Occipital lobe (tissue), 2 donors: Measurements from ENCODE around the gene LTBP1. TPM values are rescaled to one million over a fixed set of nuclear protein-coding genes. Genes with fewer than 3 reads are reported as not detected.
"Not testable (repeated sequence)": the region's sequence is repeated elsewhere in the genome, so short reads cannot be mapped to it uniquely, and the experiment has no call there.

ENCODE experiments used
- DNase-seq: peaks from one replicate; lab custom pipeline; 2025; lab: John Stamatoyannopoulos, UW
- total RNA-seq: library from RNA; depleted of rRNA; stranded (reverse); fragments of >200 nt; gene quantifications from one replicate; pipeline ENCODE4 v1.2.3, GENCODE V29; 2014

LTBP1 gene
- total RNA-seq, 1 donor from 2014 or later, result 25.6 TPM

DNA sequence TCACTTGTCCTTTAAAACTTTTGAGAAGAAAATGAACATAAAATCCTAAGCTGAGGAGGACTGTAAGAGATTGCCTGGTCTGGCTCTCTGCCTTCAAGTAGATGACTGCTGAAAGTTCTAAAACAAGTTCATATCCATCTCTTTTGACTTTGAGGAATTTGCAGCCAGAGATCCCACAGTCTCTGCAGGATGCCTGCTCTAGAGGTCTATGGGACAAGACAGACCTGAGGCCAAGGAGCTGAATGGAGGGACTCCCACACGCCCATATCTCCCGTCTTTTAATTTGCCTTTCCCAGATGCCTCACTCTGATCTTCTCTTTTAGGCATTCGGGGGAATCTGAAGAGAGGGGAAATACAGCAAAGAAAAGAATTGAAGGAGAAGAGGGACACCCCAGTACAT, 273.8 kb downstream of the LTBP1 start:
- no peak for DNase-seq

DNA sequence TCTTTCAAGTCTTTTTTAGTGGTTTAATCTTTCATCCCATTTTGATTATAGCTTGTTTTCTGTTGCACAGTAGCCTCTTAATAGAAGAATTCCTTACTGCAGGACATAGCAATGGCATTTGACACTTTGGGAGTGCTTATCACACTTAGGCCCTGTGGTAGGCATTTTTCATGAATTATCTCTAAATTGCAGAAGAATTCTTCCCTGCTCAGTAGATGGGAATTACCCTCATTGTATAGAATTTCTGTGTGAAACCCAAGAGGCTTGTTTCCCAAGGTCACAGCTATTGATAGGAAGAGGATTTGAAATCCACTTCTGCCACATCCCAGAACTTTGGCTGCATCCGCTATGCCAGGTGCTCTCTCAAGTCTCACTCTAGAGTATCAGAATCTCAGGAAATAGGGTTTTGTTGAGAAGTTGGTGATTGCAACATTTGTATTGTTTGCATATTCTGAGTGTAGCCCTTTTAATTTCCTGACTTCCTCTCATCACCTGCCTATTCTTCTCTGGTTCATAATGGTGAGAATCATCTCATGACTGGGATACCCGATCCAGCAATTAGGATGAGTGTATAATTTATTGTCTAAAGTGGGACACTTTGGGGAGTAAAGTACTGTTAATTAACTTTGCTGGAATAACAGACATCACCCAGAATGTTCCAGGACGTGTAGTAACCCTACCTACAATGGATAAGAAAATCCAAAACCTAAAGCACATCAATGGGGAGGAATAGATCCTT, 274.5 kb downstream of the LTBP1 start:
- no peak for DNase-seq

DNA sequence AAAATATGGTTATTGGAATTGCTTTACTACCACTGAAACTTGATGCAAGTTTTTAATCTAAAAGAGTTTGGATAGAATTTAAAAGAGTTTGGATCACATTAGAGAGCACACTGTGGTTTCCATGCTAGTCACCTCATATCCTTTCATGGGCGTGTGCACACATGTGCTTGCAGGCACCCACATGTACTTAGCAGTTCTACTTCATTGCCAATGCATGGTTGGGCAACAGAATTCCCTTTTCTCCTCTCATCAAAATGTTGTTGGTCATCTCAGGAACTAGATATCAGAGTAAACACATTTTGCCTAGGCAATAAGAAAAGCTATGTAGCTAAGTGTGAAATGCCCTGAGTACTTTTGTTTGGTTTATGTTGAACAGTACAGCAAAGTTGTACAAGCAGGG, 275.6 kb downstream of the LTBP1 start:
- DNase-seq, result no peak

DNA sequence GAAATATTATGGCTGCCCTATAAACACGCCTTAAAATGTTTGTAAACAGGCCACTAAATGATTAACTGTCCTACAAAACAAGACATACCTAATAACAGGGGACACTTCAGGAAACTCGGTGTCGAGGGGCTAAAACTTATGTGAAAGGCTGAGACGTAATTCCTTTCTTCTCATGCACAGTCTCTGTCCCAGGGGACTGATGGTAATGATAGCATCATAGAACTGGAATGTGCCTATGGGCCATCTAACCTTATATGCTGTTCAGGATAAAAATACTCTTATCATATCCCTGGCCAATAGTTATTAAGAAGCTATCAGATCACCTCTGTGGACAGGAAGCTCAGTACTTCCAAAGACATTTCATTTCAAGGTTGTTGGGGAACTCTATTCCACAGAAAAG, 277.1 kb downstream of the LTBP1 start:
- no peak for DNase-seq

DNA sequence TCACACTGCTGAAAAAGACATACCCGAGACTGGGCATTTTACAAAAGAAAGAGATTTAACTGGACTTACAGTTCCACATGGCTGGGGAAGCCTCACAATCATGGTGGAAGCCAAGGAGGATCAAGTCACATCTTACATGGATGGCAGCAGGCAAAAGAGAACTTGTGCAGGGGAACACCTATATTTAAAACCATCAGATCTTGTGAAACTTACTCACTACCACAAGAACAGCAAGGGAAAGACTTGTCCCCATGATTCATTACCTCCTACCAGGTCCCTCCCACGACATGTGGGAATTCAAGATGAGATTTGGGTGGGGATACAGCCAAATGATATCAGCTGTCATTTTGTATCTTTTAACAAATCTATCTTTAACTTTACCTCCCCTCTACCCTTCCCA, 278.6 kb downstream of the LTBP1 start:
- no peak for DNase-seq

DNA sequence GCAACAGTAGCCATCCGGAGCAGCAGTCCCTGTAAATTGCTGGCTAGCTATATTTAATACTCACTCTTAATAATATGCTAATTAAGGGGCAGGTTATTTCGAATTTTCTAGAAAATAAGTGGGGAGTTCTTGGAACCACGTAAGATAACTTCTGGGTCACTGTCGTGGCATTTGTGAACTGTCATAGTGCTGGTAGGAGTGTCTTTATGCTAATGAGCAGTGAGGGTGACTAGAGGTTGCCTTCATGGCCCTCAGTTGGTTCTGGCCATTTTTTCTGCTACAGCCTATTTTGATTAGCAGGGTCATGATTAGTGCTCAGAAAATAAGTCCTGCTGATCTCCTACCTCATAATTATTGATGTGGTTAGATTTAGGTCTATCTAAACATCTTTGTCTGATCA, 279.8 kb downstream of the LTBP1 start:
- DNase-seq, result no peak

DNA sequence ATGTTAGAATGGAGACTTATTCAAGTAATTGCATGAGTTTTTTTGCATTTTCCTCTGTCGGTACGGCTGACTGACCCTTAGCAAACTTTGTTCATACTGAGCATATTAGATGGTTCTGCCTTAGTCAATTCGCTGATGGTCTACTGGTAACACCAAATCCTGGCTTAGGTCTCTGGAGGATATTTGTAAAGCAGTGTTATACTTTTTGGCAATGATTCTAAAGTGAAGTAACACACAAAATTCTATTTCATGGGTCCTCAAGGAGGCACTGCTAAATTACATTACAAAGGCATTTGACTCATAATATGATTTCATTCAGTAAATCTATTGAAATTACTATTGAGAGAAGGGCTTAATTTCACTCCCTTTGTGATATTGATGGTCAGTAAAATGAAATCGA, 282.9 kb downstream of the LTBP1 start:
- no peak for DNase-seq

DNA sequence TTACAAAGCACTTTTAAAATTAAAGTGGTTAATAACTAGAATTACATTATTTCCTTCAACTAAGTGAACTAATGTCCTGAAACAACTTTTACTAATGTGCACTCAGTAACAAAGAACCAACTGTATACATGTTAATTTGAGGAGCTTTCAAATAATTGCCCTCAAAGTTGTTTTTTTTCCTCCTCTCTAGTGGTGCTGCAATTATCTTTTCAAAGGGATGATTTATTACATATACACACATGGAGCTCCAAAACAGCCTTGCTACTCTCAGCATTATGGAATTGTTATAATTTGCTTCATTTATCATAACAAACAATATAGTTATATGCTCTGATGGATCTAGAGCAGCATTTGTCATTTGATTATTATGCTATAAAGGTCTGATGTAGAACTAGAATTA, 283.4 kb downstream of the LTBP1 start:
- no peak for DNase-seq

DNA sequence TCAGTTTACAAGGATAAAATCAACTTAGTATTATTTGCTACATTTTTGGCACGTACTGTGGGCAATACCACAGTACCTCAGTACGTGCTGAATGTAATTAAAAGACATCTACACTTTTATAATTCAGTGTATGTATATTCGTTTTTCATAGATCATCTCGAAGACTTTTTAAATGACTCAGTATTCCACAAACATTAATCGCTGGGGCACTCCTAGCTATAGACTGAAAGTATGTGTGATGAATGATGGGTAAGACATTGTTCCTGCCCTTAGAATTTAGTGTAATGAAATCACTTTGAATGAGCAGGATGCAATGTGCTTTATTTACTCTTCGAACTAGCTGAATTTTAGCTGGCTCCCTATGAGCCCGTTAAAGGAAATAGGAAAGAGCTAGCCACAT, 284.1 kb downstream of the LTBP1 start:
- DNase-seq, result no peak

DNA sequence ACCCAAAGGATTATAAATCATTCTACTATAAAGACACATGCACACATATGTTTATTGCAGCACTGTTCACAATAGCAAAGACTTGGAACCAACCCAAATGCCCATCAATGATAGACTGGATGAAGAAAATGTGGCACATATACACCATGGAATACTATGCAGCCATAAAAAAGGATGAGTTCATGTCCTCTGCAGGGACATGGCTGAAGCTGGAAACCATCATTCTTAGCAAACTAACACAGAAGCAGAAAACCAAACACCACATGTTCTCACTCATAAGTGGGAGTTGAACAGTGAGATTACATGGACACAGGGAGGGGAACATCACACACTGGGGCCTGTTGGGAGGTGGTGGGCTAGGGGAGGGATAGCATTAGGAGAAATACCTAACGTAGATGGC, 288.8 kb downstream of the LTBP1 start:
- not testable (repeated sequence) for DNase-seq

DNA sequence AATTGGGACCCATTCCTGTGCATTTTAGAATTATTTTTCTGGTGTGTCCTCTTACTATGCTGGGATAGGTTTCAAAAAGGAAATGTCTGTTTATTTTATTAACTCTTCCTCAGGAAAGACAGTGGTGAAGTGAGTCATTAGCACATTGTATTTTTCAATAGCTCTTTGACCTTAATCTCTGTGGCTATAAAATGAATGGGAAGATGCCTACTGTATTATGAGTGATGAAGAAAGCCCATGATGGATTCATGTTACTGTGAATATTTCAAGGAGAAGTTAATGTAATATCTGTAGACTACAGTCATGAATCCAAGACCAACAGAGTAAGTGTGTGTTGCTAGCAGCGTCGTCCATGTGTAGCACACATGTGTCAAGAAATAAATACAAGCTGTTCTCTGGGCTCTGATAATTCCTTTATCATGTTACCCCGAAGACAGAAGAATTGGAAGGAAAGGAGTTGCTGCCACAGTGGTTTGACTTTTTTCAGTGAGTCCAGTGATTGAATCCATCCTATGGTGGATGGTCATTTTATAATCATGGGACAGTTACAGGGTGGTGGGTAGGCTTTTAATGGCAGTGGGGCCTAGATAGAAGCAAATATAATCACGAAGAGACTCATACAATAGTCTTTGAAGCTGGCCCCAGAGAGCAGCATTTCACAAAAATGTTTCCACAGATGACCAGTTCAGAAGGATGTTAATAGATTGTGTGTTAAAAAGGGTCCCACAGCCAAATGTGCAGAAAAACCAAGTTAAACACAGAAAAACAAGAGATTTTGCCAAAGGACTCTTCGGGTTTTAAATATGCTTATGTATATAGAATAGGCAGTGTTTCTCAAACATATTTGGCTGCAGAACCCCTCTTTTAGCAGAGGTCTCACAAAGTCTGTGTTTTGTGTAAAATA, 290.0 kb downstream of the LTBP1 start:
- no peak for DNase-seq

DNA sequence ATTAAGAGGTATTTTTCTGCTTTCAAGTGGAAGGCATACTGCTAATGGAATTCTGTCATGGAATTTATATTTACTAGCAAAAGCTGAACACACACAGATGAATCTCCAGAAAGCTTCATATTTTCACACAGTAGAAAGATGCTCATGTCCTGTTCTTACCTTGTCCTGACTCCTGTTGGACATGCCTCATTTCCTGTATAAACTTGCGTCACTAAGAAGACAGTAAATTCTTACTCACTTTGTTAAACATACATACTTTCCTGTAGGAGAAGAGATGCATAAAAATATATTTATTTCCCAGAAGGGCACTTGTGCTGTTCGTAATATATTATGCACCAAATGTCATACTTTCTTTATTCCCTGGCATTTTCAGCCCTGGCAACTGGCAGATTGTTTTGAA, 291.4 kb downstream of the LTBP1 start:
- no peak for DNase-seq

DNA sequence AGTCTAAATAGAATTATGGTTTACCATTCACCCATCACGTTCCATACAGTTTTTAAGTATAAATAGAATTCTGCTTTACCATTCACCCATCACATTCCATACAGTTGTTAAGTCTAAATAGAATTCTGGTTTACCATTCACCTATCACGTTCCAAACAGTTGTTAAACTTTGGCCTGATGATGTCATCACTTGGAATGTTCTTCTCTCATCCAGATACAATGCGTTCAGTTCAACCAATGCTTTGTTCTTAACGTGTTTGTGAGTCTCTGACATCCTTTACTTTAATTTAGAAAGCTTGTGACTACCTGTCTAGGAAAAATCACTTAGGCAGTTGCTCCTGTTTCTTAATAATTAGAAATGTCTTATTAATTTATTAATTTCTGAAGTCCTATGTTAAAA, 293.4 kb downstream of the LTBP1 start:
- no peak for DNase-seq

DNA sequence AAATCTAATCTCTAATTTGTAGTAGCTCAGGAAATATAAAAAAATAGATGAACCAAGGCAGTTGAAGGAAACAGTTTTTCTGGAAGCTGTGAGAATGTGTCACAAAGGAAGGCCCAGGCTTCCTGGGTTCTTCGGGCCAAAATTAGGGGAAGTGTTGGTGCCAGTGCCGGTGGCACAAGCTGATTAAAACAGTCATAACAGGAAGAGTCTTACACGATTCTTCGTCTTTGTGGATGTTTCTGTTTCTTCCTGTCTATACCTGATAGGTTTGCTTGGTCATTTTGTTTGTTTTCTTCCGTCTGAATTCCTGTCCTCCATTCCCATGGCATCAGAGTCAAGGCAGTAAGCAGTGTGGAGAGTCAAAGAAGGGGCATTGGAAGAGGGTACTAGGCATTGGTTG, 294.3 kb downstream of the LTBP1 start:
- DNase-seq, result no peak

DNA sequence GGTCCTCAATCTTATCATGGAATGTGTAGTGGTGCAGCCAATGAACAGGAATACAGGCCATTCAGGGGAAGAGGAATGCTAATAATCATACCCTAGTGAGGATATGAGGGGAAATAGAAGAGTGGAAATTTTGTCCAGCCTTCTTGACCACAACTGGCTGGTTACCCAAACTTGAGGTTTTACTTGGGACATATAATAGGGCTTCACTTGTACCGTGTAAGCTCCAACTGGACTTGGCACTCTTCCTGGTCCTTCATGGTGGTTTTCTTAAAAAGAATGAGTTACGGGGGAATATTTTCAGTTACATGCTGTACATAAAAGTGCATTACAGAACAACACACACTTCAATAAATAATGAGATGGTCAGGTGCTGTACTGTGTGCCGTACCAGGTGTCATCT, 294.8 kb downstream of the LTBP1 start:
- DNase-seq, result no peak

DNA sequence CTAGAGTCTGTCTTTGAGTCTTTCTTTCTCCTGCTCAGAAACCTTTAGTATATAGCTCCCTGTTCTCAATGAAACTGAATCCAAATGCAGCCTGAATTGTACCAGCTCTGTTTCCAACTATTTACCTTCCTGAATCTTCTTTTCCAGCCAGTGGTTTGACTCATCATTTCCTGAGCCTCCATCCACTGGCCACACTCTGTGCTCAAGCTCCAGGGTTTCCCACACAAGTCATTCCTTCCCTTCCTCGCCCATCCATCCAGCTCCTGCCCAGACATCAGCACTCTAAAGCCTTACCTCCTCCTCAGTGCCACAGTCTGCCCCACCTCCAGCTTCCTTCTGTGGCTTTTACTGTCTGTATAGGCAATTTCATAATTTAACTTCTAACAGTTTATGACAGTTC, 296.1 kb downstream of the LTBP1 start:
- no peak for DNase-seq

DNA sequence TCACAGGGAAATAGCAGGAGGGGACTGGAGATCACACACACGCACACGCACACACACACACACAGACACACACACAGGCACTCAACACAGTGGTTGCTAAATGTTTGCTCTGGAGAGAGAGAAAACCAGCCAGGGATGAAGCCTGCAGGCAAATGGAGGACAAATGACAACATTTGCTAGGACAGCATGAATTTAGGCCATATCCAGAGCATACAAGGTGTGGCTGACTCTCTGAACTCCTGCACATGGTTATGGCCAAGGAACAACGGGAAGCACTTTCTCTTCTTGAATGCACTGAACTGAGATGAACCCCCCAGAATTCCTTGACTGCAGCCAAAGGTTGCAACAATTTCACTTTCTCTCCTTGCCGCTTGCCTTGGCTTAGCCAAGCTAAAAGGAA, 299.7 kb downstream of the LTBP1 start:
- no peak for DNase-seq

DNA sequence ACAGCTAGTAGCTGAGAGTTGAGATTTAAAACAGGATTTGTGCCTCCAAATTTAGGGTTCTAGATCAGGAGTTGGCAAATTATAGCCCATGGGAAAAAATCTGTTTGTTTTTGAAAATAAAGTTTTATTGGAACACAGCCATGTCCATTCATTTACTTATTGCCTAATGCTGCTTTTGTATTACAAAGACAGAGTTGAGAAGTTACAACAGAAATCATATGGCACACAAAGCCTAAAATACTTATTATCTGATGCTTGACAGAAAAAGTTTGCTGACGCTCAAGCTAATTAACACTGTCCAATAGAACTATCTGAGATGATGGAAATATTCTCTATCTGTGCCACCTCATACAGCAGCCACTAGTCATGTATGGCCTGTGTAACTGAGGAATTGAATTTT, 300.6 kb downstream of the LTBP1 start:
- no peak for DNase-seq

DNA sequence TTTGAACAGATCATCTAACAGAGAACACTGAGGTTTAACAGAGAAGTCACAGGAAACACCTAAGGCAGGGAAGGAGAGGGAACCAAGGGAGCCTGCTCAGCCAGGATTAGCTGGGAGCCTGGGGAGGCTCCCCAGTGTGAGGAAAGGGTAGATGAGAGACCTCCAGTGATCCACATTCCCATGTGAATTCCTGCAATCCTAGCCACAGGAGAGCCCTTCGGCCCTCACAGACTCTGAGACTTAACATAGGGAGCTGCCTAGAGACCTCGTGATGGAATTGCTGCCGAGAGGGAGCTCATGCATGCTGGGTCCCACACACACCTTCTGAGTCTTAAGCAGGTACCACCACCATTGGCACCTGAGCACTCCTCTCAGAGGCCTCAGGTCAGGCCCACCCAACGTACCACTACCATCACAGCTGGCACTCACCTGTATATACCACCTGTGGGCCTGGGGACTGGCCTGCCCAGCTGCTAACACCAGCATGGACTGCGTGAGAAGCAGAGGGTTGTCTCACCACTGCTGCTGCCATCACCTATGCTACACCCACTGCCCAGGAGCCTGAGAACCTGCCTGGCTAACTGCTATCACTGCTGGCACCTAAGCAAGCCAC, 303.8 kb downstream of the LTBP1 start:
- no peak for DNase-seq

DNA sequence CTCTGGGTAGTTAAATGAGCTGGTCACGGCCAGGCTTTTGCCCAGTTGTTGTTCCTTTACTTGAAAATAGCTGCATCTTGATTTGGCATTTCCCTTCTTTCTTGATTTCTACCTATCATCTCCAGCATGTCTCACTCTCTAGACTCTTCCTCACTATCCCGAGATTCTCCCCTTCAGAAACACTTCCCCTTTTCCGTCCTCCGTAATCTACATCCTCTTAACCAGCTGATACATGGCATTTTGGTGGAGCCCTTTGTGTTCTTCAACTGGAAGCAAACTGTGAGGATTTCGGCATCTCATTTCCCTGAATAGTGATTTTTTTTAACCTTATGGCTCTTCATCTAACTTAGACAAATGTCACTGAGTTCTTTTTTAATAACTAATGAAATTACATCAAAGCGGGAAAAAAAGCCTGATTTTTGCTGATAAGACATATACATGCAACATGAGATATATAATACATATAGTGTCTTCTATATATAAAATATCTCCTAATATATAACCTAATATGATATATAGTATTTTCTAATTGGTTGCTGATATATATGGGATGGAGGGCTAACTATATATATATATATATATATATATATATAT, 309.5 kb downstream of the LTBP1 start:
- no peak for DNase-seq

DNA sequence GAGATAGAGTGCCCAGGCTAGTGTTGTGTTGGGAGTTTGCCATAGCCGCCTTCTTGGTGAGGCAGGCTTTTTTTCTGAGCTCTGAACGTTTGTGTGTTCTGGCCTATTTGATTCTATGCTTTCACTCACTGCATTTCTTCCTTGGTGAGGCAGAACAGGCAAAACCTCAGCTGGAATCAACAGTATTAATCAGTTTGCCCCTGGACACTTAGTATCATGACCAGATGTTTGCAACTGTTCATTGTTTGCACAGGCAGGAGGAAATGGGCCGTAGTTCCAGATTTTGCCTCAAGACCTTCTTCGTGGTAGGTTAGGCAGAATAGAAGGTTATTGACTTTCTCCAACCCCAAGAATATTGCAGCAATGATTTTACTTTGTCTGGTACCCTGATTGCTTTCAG, 311.6 kb downstream of the LTBP1 start:
- DNase-seq, result no peak

DNA sequence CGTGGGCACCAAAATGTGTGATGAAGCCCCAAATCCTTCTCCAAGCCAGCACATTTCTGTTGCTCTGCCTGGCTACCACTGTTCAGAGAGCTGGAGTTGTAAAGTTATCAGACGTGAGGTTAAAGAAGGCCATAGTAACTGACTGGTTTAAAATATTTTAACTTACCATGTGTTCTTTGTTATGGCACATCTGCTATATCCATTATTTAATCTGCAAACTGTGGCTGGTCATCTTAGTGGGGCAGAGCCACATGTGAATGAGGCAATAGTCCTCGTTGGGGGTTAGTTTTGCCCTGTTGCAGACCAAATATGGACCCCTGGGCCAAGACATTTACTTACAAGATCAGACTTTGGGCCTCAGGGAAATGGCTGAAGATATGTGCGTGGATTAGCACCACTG, 315.3 kb downstream of the LTBP1 start:
- DNase-seq, result no peak
